GM23338 (cell line): Measurements from ENCODE around the gene SMIM31. TPM values are rescaled to one million over a fixed set of nuclear protein-coding genes. Genes with fewer than 3 reads are reported as not detected.

Experiments
- ATAC-seq: fragments of 200-7000 bp; cut with Tn5 transposase; 3 replicates; pipeline ENCODE4 v1.9.1; 2020
- DNase-seq: peaks from one replicate; pipeline ENCODE4 v3.0.0-alpha.2; 2015; ENCODE audit warnings: low spot score
- H2AFZ ChIP-seq: fragments of 200-600 bp; sonication (generic); 2 replicates; pipeline ENCODE4 v1.8.0; 2016; ENCODE audit warnings: antibody characterized with exemption, mild to moderate bottlenecking, moderate library complexity
- H3F3A ChIP-seq: fragments of 200-600 bp; sonication (generic); replicated peaks from 2 replicates; pipeline ENCODE4 v1.8.0; 2017; ENCODE audit warnings: antibody characterized with exemption, mixed run types, low read depth
- H3K27ac ChIP-seq: fragments of 200-600 bp; sonication (generic); 2 replicates; pipeline ENCODE4 v1.6.1; 2016; ENCODE audit warnings: low read depth
- H3K27me3 ChIP-seq: fragments of 200-600 bp; sonication (generic); 2 replicates; pipeline ENCODE4 v1.8.0; 2016; ENCODE audit warnings: mild to moderate bottlenecking, mixed run types, moderate library complexity; ENCODE audit not compliant: insufficient read depth
- H3K36me3 ChIP-seq: fragments of 200-600 bp; sonication (generic); 2 replicates; pipeline ENCODE4 v1.8.0; 2016; ENCODE audit warnings: mild to moderate bottlenecking; ENCODE audit not compliant: insufficient read depth
- H3K4me1 ChIP-seq: fragments of 200-600 bp; sonication (generic); 2 replicates; pipeline ENCODE4 v1.8.0; 2016; ENCODE audit warnings: mild to moderate bottlenecking, moderate library complexity; ENCODE audit not compliant: insufficient read depth
- H3K4me2 ChIP-seq: fragments of 200-600 bp; sonication (generic); 2 replicates; pipeline ENCODE4 v1.7.1; 2017; ENCODE audit warnings: mixed run types
- H3K4me3 ChIP-seq: fragments of 200-600 bp; sonication (generic); 2 replicates; pipeline ENCODE4 v1.6.1; 2016; ENCODE audit warnings: mixed run types
- H3K79me2 ChIP-seq: fragments of 200-600 bp; sonication (generic); replicated peaks from 2 replicates; pipeline ENCODE4 v1.8.0; 2017; ENCODE audit warnings: mild to moderate bottlenecking; ENCODE audit not compliant: insufficient read depth
- H3K9me2 ChIP-seq: fragments of 200-600 bp; sonication (generic); 2 replicates; pipeline ENCODE4 v1.8.0; 2017; ENCODE audit not compliant: insufficient read depth
- H4K20me1 ChIP-seq: fragments of 200-600 bp; sonication (generic); replicated peaks from 2 replicates; pipeline ENCODE4 v1.8.0; 2017; ENCODE audit warnings: mild to moderate bottlenecking; ENCODE audit not compliant: insufficient read depth
- H3K27ac Mint-ChIP-seq: 2 replicates; pipeline ENCODE4 v1.8.0; 2020; ENCODE audit warnings: inconsistent platforms, mild to moderate bottlenecking, moderate library complexity, mixed read lengths
- H3K27me3 Mint-ChIP-seq: 3 replicates; pipeline ENCODE4 v1.8.0; 2022; ENCODE audit warnings: low read depth, mild to moderate bottlenecking, moderate library complexity, mixed read lengths, inconsistent platforms; ENCODE audit not compliant: insufficient read depth, poor library complexity
- H3K36me3 Mint-ChIP-seq: 3 replicates; pipeline ENCODE4 v1.8.0; 2021; ENCODE audit warnings: low read depth, mild to moderate bottlenecking, inconsistent platforms, moderate library complexity, mixed read lengths
- H3K4me1 Mint-ChIP-seq: 3 replicates; pipeline ENCODE4 v1.8.0; 2020; ENCODE audit warnings: mild to moderate bottlenecking, inconsistent platforms, mixed read lengths
- H3K4me3 Mint-ChIP-seq: 3 replicates; pipeline ENCODE4 v1.8.0; 2021; ENCODE audit warnings: moderate library complexity, mild to moderate bottlenecking, inconsistent platforms, mixed read lengths
- H3K9me3 Mint-ChIP-seq: 3 replicates; pipeline ENCODE4 v1.8.0; 2020; ENCODE audit warnings: moderate library complexity, mild to moderate bottlenecking, inconsistent platforms, mixed read lengths
- CREB1 ChIP-seq: fragments of 250-450 bp; sonication (Bioruptor Pico); IDR thresholded peaks from 2 replicates; pipeline ENCODE4 v1.5.0; 2020; ENCODE audit warnings: low read depth, mild to moderate bottlenecking, moderate library complexity
- EZH2 ChIP-seq: fragments of 200-600 bp; sonication (generic); IDR thresholded peaks from one replicate; pipeline ENCODE4 v1.8.0; 2017; ENCODE audit warnings: antibody characterized with exemption, mild to moderate bottlenecking, low read depth; ENCODE audit not compliant: unreplicated experiment
- EZH2phosphoT487 ChIP-seq: fragments of 200-600 bp; sonication (generic); IDR thresholded peaks from one replicate; pipeline ENCODE4 v1.8.1; 2018; ENCODE audit warnings: antibody characterized with exemption; ENCODE audit not compliant: unreplicated experiment
- JUNB ChIP-seq: IDR thresholded peaks from one replicate; pipeline ENCODE4 v1.6.1; 2016; ENCODE audit warnings: antibody characterized with exemption; ENCODE audit not compliant: unreplicated experiment
- NANOG ChIP-seq: IDR thresholded peaks from 2 replicates; pipeline ENCODE4 v1.6.1; 2016; ENCODE audit warnings: antibody characterized with exemption, borderline replicate concordance
- POLR2AphosphoS5 ChIP-seq: IDR thresholded peaks from 2 replicates; pipeline ENCODE4 v1.6.1; 2016; ENCODE audit warnings: antibody characterized with exemption, low read depth
- STAT1 ChIP-seq: IDR thresholded peaks from one replicate; pipeline ENCODE4 v1.6.1; 2016; ENCODE audit warnings: antibody characterized with exemption; ENCODE audit not compliant: unreplicated experiment
- ZNF114 ChIP-seq: fragments of 250-450 bp; sonication (Bioruptor Pico); IDR thresholded peaks from 2 replicates; pipeline ENCODE4 v1.5.0; 2020; ENCODE audit warnings: mild to moderate bottlenecking, moderate library complexity
- ZNF331 ChIP-seq: fragments of 250-450 bp; sonication (Bioruptor Pico); IDR thresholded peaks from 2 replicates; pipeline ENCODE4 v1.5.0; 2020; ENCODE audit warnings: low read depth, mild to moderate bottlenecking, moderate library complexity
- polyA plus RNA-seq: library from polyadenylated mRNA; unstranded; fragments of >200 nt; fragmentation: Nextera tagmentation; extraction: Ambion mirVana; gene quantifications from 2 replicates; pipeline ENCODE4 v1.2.1, GENCODE V29; 2016
- total RNA-seq: library from RNA; depleted of rRNA; stranded (reverse); fragments of >200 nt; shearing (Covaris generic); gene quantifications from 2 replicates; pipeline ENCODE4 v1.2.3, GENCODE V29; 2014
- TF ChIP-seq, protein P1 (sequence below): IDR thresholded peaks from one replicate; pipeline ENCODE4 v1.6.1; 2018; ENCODE audit warnings: antibody characterized with exemption; ENCODE audit not compliant: unreplicated experiment
- TF ChIP-seq, protein P2 (sequence below): fragments of 250-450 bp; sonication (Bioruptor Pico); IDR thresholded peaks from 2 replicates; pipeline ENCODE4 v1.5.0; 2020; ENCODE audit warnings: mild to moderate bottlenecking, moderate library complexity
- TF ChIP-seq, protein P3 (sequence below): IDR thresholded peaks from 2 replicates; pipeline ENCODE4 v1.6.1; 2016; ENCODE audit warnings: antibody characterized with exemption
- TF ChIP-seq, protein P4 (sequence below), 2 experiments: fragments of 200-600 bp in 1 of 2; sonication (generic) in 1 of 2; conservative IDR thresholded peaks; 2 replicates each; pipeline versions ENCODE4 v1.5.1 to v1.6.1; 2016 to 2017; ENCODE audit warnings: antibody characterized with exemption in 2 of 2, low read depth in 2 of 2, mild to moderate bottlenecking in 2 of 2, moderate library complexity in 1 of 2

Gene SMIM31
- total and polyA plus RNA-seq, 2 experiments from 2014 or later: not detected

DNA sequence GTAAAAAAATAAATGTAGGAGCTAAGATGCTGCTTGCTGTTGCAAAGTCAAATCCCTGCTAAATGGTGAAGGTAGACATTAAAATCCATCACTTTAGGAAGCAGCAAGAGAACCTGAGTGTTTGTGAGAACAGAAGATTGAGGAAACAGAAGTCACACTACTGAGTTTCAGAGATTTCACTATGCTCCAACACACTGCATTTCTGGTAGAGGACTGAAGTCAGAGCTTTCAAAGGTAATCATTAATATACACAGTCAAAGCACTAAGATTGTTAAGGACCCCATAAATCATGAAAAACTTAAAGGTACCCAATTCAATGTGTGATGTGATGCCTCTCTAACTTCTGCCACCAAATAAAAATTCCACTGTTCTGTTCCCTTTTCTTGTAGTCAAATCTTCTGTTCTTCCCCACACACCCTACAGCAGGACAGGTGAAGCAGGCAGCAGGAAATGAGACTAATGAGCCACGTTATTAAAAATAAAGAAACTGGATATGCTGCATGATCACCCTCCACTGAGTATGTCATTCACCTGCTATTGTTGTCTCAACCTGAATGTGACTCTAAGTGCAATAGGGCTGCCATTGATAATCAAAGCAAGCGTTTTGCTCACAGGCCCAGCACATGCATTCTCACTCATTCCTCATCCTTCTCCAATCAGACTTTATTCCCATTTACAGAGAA lies 94.2 kb downstream of the SMIM31 start:
- DNase-seq (no peak), ATAC-seq (peak; percentile 25; the same call in 1 of the 3 replicates)
- Mint-ChIP-seq H3K36me3 (no peaks in the 10 kb centered on the region), H3K27ac (no peak overlapping the region), H3K9me3 (no peaks in the 10 kb centered on the region; the same call in 2 of the 3 replicates), H3K4me1 (peaks cover 27% of the 10 kb centered on the region), H3K27me3 (peaks cover 10% of the 10 kb centered on the region), H3K4me3 (no peak overlapping the region)
- no peak overlapping the region for H3K4me3 ChIP-seq
- H4K20me1 ChIP-seq: no peaks in the 10 kb centered on the region
- H3K9me2 ChIP-seq: no peaks in the 10 kb centered on the region
- TF ChIP-seq STAT1 (no peak), POLR2AphosphoS5 (no peak), CREB1 (CRISPR knock-in tag) (no peak), NANOG (no peak), ZNF114 (CRISPR knock-in tag) (no peak), ZNF331 (no peak), EZH2phosphoT487 (no peak), EZH2 (no peak), JUNB (no peak)
- TF ChIP-seq, protein P1, sequence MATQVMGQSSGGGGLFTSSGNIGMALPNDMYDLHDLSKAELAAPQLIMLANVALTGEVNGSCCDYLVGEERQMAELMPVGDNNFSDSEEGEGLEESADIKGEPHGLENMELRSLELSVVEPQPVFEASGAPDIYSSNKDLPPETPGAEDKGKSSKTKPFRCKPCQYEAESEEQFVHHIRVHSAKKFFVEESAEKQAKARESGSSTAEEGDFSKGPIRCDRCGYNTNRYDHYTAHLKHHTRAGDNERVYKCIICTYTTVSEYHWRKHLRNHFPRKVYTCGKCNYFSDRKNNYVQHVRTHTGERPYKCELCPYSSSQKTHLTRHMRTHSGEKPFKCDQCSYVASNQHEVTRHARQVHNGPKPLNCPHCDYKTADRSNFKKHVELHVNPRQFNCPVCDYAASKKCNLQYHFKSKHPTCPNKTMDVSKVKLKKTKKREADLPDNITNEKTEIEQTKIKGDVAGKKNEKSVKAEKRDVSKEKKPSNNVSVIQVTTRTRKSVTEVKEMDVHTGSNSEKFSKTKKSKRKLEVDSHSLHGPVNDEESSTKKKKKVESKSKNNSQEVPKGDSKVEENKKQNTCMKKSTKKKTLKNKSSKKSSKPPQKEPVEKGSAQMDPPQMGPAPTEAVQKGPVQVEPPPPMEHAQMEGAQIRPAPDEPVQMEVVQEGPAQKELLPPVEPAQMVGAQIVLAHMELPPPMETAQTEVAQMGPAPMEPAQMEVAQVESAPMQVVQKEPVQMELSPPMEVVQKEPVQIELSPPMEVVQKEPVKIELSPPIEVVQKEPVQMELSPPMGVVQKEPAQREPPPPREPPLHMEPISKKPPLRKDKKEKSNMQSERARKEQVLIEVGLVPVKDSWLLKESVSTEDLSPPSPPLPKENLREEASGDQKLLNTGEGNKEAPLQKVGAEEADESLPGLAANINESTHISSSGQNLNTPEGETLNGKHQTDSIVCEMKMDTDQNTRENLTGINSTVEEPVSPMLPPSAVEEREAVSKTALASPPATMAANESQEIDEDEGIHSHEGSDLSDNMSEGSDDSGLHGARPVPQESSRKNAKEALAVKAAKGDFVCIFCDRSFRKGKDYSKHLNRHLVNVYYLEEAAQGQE: no peak
- TF ChIP-seq, protein P2, sequence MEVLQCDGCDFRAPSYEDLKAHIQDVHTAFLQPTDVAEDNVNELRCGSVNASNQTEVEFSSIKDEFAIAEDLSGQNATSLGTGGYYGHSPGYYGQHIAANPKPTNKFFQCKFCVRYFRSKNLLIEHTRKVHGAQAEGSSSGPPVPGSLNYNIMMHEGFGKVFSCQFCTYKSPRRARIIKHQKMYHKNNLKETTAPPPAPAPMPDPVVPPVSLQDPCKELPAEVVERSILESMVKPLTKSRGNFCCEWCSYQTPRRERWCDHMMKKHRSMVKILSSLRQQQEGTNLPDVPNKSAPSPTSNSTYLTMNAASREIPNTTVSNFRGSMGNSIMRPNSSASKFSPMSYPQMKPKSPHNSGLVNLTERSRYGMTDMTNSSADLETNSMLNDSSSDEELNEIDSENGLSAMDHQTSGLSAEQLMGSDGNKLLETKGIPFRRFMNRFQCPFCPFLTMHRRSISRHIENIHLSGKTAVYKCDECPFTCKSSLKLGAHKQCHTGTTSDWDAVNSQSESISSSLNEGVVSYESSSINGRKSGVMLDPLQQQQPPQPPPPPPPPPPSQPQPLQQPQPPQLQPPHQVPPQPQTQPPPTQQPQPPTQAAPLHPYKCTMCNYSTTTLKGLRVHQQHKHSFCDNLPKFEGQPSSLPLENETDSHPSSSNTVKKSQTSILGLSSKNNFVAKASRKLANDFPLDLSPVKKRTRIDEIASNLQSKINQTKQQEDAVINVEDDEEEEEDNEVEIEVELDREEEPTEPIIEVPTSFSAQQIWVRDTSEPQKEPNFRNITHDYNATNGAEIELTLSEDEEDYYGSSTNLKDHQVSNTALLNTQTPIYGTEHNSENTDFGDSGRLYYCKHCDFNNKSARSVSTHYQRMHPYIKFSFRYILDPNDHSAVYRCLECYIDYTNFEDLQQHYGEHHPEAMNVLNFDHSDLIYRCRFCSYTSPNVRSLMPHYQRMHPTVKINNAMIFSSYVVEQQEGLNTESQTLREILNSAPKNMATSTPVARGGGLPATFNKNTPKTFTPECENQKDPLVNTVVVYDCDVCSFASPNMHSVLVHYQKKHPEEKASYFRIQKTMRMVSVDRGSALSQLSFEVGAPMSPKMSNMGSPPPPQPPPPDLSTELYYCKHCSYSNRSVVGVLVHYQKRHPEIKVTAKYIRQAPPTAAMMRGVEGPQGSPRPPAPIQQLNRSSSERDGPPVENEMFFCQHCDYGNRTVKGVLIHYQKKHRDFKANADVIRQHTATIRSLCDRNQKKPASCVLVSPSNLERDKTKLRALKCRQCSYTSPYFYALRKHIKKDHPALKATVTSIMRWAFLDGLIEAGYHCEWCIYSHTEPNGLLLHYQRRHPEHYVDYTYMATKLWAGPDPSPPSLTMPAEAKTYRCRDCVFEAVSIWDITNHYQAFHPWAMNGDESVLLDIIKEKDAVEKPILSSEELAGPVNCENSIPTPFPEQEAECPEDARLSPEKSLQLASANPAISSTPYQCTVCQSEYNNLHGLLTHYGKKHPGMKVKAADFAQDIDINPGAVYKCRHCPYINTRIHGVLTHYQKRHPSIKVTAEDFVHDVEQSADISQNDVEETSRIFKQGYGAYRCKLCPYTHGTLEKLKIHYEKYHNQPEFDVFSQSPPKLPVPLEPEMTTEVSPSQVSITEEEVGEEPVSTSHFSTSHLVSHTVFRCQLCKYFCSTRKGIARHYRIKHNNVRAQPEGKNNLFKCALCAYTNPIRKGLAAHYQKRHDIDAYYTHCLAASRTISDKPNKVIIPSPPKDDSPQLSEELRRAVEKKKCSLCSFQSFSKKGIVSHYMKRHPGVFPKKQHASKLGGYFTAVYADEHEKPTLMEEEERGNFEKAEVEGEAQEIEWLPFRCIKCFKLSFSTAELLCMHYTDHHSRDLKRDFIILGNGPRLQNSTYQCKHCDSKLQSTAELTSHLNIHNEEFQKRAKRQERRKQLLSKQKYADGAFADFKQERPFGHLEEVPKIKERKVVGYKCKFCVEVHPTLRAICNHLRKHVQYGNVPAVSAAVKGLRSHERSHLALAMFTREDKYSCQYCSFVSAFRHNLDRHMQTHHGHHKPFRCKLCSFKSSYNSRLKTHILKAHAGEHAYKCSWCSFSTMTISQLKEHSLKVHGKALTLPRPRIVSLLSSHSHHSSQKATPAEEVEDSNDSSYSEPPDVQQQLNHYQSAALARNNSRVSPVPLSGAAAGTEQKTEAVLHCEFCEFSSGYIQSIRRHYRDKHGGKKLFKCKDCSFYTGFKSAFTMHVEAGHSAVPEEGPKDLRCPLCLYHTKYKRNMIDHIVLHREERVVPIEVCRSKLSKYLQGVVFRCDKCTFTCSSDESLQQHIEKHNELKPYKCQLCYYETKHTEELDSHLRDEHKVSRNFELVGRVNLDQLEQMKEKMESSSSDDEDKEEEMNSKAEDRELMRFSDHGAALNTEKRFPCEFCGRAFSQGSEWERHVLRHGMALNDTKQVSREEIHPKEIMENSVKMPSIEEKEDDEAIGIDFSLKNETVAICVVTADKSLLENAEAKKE (CRISPR knock-in tag): no peak
- TF ChIP-seq, protein P3, sequence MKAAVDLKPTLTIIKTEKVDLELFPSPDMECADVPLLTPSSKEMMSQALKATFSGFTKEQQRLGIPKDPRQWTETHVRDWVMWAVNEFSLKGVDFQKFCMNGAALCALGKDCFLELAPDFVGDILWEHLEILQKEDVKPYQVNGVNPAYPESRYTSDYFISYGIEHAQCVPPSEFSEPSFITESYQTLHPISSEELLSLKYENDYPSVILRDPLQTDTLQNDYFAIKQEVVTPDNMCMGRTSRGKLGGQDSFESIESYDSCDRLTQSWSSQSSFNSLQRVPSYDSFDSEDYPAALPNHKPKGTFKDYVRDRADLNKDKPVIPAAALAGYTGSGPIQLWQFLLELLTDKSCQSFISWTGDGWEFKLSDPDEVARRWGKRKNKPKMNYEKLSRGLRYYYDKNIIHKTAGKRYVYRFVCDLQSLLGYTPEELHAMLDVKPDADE: no peak
- TF ChIP-seq, protein P4, sequence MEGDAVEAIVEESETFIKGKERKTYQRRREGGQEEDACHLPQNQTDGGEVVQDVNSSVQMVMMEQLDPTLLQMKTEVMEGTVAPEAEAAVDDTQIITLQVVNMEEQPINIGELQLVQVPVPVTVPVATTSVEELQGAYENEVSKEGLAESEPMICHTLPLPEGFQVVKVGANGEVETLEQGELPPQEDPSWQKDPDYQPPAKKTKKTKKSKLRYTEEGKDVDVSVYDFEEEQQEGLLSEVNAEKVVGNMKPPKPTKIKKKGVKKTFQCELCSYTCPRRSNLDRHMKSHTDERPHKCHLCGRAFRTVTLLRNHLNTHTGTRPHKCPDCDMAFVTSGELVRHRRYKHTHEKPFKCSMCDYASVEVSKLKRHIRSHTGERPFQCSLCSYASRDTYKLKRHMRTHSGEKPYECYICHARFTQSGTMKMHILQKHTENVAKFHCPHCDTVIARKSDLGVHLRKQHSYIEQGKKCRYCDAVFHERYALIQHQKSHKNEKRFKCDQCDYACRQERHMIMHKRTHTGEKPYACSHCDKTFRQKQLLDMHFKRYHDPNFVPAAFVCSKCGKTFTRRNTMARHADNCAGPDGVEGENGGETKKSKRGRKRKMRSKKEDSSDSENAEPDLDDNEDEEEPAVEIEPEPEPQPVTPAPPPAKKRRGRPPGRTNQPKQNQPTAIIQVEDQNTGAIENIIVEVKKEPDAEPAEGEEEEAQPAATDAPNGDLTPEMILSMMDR (conservative IDR thresholded peaks at IDR 0.05; ENCODE audit: low read depth in 2 of 2): no peak
- H3K4me1 ChIP-seq: peaks cover 42% of the 10 kb centered on the region
- no peaks in the 10 kb centered on the region for H3K27me3 ChIP-seq
- no peaks in the 10 kb centered on the region; the same call in 1 of the 2 replicates for H3F3A ChIP-seq
- no peak overlapping the region for H3K27ac ChIP-seq
- no peaks in the 10 kb centered on the region for H3K36me3 ChIP-seq
- no peak overlapping the region for H3K4me2 ChIP-seq
- H3K79me2 ChIP-seq: no peaks in the 10 kb centered on the region
- H2AFZ ChIP-seq: 0 out of 2 replicates have a peak overlapping the region, but pooled peaks have one; percentile 84
